GM18873 (cell line): ENCODE measurements around the gene MON2.

Source experiments
- ATAC-seq: cut with Tn5 transposase; IDR thresholded peaks from one replicate; pipeline ENCODE4 v1.9.1; 2021; ENCODE audit warnings: mild to moderate bottlenecking, moderate library complexity, moderate number of reproducible peaks; ENCODE audit not compliant: unreplicated experiment, low FRiP score

The MON2 gene

GRCh38 chr12:62646566-62646965 is 179.9 kb downstream of the MON2 start:
- ATAC-seq: no peak

GRCh38 chr12:62647586-62647985 is 181.0 kb downstream of the MON2 start:
- no peak for ATAC-seq

GRCh38 chr12:62649412-62650138 is 182.9 kb downstream of the MON2 start:
- no peak for ATAC-seq
